ENCODE measurements around the gene PARD3. TPM values are rescaled to one million over a fixed set of nuclear protein-coding genes. Genes with fewer than 3 reads are reported as not detected.

PARD3 gene
- total RNA-seq, 1 experiment from 2014 or later = 61.9 TPM

- in situ Hi-C loops (cut with HindIII; ENCODE audit: low sequenced_read_pairs) = no loop called here
- DNase-seq (ENCODE audit: low spot score) = no peak
Measured at GRCh38 chr10:34731213-34731612, 83.9 kb downstream of the PARD3 start.

- DNase-seq (ENCODE audit: low spot score) = no peak
- in situ Hi-C loops (cut with HindIII; ENCODE audit: low sequenced_read_pairs) = no loop called here
Measured at GRCh38 chr10:34730726-34731125, 84.4 kb downstream of the PARD3 start.

GRCh38 chr10:34729619-34730018 lies 85.5 kb downstream of the PARD3 start:
- in situ Hi-C loops (cut with HindIII; ENCODE audit: low sequenced_read_pairs) = no loop called here

GRCh38 chr10:34728361-34728760 lies 86.7 kb downstream of the PARD3 start:
- DNase-seq (ENCODE audit: low spot score) = no peak
- in situ Hi-C loops (cut with HindIII; ENCODE audit: low sequenced_read_pairs) = no loop called here

More at GRCh38 chr10:34729619-34730018, 85.5 kb downstream of the PARD3 start:
- DNase-seq (ENCODE audit: low spot score) = no peak

GRCh38 chr10:34727595-34728033 lies 87.5 kb downstream of the PARD3 start:
- in situ Hi-C loops (cut with HindIII; ENCODE audit: low sequenced_read_pairs) = no loop called here
- DNase-seq (ENCODE audit: low spot score) = no peak

- in situ Hi-C loops (cut with HindIII; ENCODE audit: low sequenced_read_pairs) = no loop called here
- DNase-seq (ENCODE audit: low spot score) = no peak
Measured at GRCh38 chr10:34726862-34727261, 88.2 kb downstream of the PARD3 start.

- peak; percentile 31 for DNase-seq (ENCODE audit: low spot score)
- in situ Hi-C loops (cut with HindIII; ENCODE audit: low sequenced_read_pairs) = no loop called here
Measured at GRCh38 chr10:34723750-34724149, 91.3 kb downstream of the PARD3 start.

- in situ Hi-C loops (cut with HindIII; ENCODE audit: low sequenced_read_pairs) = no loop called here
- DNase-seq (ENCODE audit: low spot score) = no peak
Measured at GRCh38 chr10:34722404-34722803, 92.7 kb downstream of the PARD3 start.

GRCh38 chr10:34721208-34721840 lies 93.8 kb downstream of the PARD3 start:
- DNase-seq (ENCODE audit: low spot score) = no peak
- in situ Hi-C loops (cut with HindIII; ENCODE audit: low sequenced_read_pairs) = no loop called here

- in situ Hi-C loops (cut with HindIII; ENCODE audit: low sequenced_read_pairs) = no loop called here
- no peak for DNase-seq (ENCODE audit: low spot score)
Measured at GRCh38 chr10:34719746-34720145, 95.3 kb downstream of the PARD3 start.

GRCh38 chr10:34719328-34719727 lies 95.8 kb downstream of the PARD3 start:
- DNase-seq (ENCODE audit: low spot score) = no peak
- in situ Hi-C loops (cut with HindIII; ENCODE audit: low sequenced_read_pairs) = no loop called here

- in situ Hi-C loops (cut with HindIII; ENCODE audit: low sequenced_read_pairs) = no loop called here
- no peak for DNase-seq (ENCODE audit: low spot score)
Measured at GRCh38 chr10:34717429-34717828, 97.7 kb downstream of the PARD3 start.

- DNase-seq (ENCODE audit: low spot score) = no peak
- in situ Hi-C loops (cut with HindIII; ENCODE audit: low sequenced_read_pairs) = no loop called here
Measured at GRCh38 chr10:34716958-34717357, 98.1 kb downstream of the PARD3 start.

- no peak for DNase-seq (ENCODE audit: low spot score)
- in situ Hi-C loops (cut with HindIII; ENCODE audit: low sequenced_read_pairs) = no loop called here
Measured at GRCh38 chr10:34716234-34716633, 98.9 kb downstream of the PARD3 start.

- in situ Hi-C loops (cut with HindIII; ENCODE audit: low sequenced_read_pairs) = no loop called here
Measured at GRCh38 chr10:34715511-34716187, 99.4 kb downstream of the PARD3 start.

GRCh38 chr10:34713875-34714274 lies 101.2 kb downstream of the PARD3 start:
- no peak for DNase-seq (ENCODE audit: low spot score)
- in situ Hi-C loops (cut with HindIII; ENCODE audit: low sequenced_read_pairs) = no loop called here

More at GRCh38 chr10:34715511-34716187, 99.4 kb downstream of the PARD3 start:
- DNase-seq (ENCODE audit: low spot score) = no peak

- in situ Hi-C loops (cut with HindIII; ENCODE audit: low sequenced_read_pairs) = no loop called here
- no peak for DNase-seq (ENCODE audit: low spot score)
Measured at GRCh38 chr10:34711500-34711899, 103.6 kb downstream of the PARD3 start.

- no peak for DNase-seq (ENCODE audit: low spot score)
- in situ Hi-C loops (cut with HindIII; ENCODE audit: low sequenced_read_pairs) = no loop called here
Measured at GRCh38 chr10:34710391-34710751, 104.7 kb downstream of the PARD3 start.

- in situ Hi-C loops (cut with HindIII; ENCODE audit: low sequenced_read_pairs) = no loop called here
Measured at GRCh38 chr10:34709637-34710390, 105.3 kb downstream of the PARD3 start.

GRCh38 chr10:34707656-34708055 lies 107.4 kb downstream of the PARD3 start:
- DNase-seq (ENCODE audit: low spot score) = no peak
- in situ Hi-C loops (cut with HindIII; ENCODE audit: low sequenced_read_pairs) = no loop called here

More at GRCh38 chr10:34709637-34710390, 105.3 kb downstream of the PARD3 start:
- DNase-seq (ENCODE audit: low spot score) = no peak

All from G401 (cell line).